ENCODE measurements around the gene PPP4R3C.

- TF ChIP-seq CTCF (IDR thresholded peaks at IDR 0.05; ENCODE audit: extremely low read depth in 1 of 2, insufficient read depth in 1 of 2, low read depth in 1 of 2, low read length in 2 of 2) (no peak), EZH2 (IDR thresholded peaks at IDR 0.05; ENCODE audit: borderline replicate concordance, low read depth, low read length, severe bottlenecking) (no peak), POLR2AphosphoS5 (IDR thresholded peaks at IDR 0.05; ENCODE audit: insufficient read depth, low read depth, low read length) (no peak)
Observed at GRCh38 chrX:27445438-27445837, 17.7 kb downstream of the PPP4R3C start.
